Caki2 (cell line): ENCODE results near the gene RHBDD3. TPM values are rescaled to one million over a fixed set of nuclear protein-coding genes. Genes with fewer than 3 reads are reported as not detected.

Source experiments
- DNase-seq: peaks from one replicate; pipeline ENCODE4 v3.0.0-alpha.2; 2015; ENCODE audit warnings: low read depth
- in situ Hi-C: cut with HindIII; loops from 2 replicates; pipeline ENCODE4 v1.10.0; 2016; ENCODE audit warnings: low sequenced_read_pairs, low pct_unique_long_range_greater_than_20kb, mixed read lengths
- total RNA-seq: library from RNA; depleted of rRNA; stranded (reverse); fragments of >200 nt; shearing (Covaris generic); gene quantifications from 2 replicates; pipeline ENCODE4 v1.2.3, GENCODE V29; 2014; ENCODE audit warnings: low replicate concordance; rRNA removed

RHBDD3 gene
- 52.2 and 61.5 TPM in 2 replicates for total RNA-seq

- DNase-seq: peak; percentile 96
- in situ Hi-C loops: no loop called here
These were observed at the start of gene RHBDD3, which contains the start of gene EWSR1 for GRCh38 chr22:29267858-29268510. Gene RHBDD3, minus strand, starts transcription at chr22:29267981. Its CDS starts 2,355 bp downstream, at chr22:29265626. Gene EWSR1, plus strand, starts transcription at chr22:29268268. Its CDS starts 69 bp downstream, at chr22:29268337.

GRCh38 chr22:29316141-29316828, 48.5 kb upstream of the RHBDD3 start:
- in situ Hi-C loops: no loop called here

GRCh38 chr22:29315286-29316140, 47.7 kb upstream of the RHBDD3 start, which contains the start of gene RASL10A:
Gene RASL10A, minus strand, starts transcription at chr22:29315697. Its CDS starts 451 bp downstream, at chr22:29315246.
- DNase-seq: no peak
- in situ Hi-C loops: no loop called here

More at GRCh38 chr22:29316141-29316828, 48.5 kb upstream of the RHBDD3 start:
- DNase-seq: no peak

- in situ Hi-C loops: no loop called here
- no peak for DNase-seq
These were observed 46.9 kb upstream of the RHBDD3 start for GRCh38 chr22:29314537-29315285.

- no peak for DNase-seq
- in situ Hi-C loops: no loop called here
These were observed 46.0 kb upstream of the RHBDD3 start for GRCh38 chr22:29313576-29314466.

- in situ Hi-C loops: no loop called here
- no peak for DNase-seq
These were observed 45.4 kb upstream of the RHBDD3 start for GRCh38 chr22:29313126-29313575.

GRCh38 chr22:29312218-29313125, 44.7 kb upstream of the RHBDD3 start:
- in situ Hi-C loops: no loop called here
- no peak for DNase-seq

GRCh38 chr22:29311464-29312217, 43.9 kb upstream of the RHBDD3 start:
- in situ Hi-C loops: no loop called here
- DNase-seq: no peak

GRCh38 chr22:29310863-29311339, 43.1 kb upstream of the RHBDD3 start:
- DNase-seq: peak; percentile 95
- in situ Hi-C loops: no loop called here

- in situ Hi-C loops: no loop called here
These were observed 42.5 kb upstream of the RHBDD3 start for GRCh38 chr22:29310065-29310862.

GRCh38 chr22:29309332-29310064, 41.7 kb upstream of the RHBDD3 start:
- peak; percentile 52 for DNase-seq
- in situ Hi-C loops: no loop called here

More at GRCh38 chr22:29310065-29310862, 42.5 kb upstream of the RHBDD3 start:
- DNase-seq: no peak

- in situ Hi-C loops: no loop called here
- no peak for DNase-seq
These were observed 41.0 kb upstream of the RHBDD3 start for GRCh38 chr22:29308791-29309262.

- DNase-seq: no peak
- in situ Hi-C loops: no loop called here
These were observed 40.5 kb upstream of the RHBDD3 start for GRCh38 chr22:29308148-29308790.
